Measurements from ENCODE around the gene SAMD9L.
A peak's percentile ranks its signal among the peaks of the same experiment; 100 is the strongest.

SAMD9L gene

DNA sequence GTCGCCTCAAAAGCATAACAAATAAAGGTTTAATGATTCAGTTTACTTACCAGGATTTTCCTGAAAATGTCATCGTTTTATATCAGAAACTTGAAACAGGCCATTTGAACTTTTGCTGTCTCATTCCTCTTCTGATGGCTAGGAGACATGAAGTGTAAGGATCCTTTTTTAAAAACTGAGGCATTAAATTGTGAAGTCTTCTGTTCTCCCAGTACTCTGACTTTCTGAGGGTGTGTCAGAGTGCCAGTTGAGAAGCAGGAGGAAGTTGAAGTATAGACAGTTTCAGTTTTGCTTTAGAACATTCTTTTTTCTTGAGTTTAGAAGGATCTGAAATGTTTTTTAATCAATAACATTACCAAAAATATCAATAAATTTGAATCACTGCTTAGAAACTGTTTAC is at the start of gene SAMD9L:
SAMD9L (minus strand) TSS at position 242 of the 400 bp plus-strand sequence. CDS start 12,414 bp downstream, outside the sequence.
- peak; percentile 26 for DNase-seq (ENCODE audit: low spot score)

- DNase-seq (ENCODE audit: low spot score) = no peak
These were observed 48.2 kb upstream of the SAMD9L start for GRCh38 chr7:93196336-93196735.

GRCh38 chr7:93194386-93194785 is 46.2 kb upstream of the SAMD9L start:
- peak; percentile 10 for DNase-seq (ENCODE audit: low spot score)

DNA sequence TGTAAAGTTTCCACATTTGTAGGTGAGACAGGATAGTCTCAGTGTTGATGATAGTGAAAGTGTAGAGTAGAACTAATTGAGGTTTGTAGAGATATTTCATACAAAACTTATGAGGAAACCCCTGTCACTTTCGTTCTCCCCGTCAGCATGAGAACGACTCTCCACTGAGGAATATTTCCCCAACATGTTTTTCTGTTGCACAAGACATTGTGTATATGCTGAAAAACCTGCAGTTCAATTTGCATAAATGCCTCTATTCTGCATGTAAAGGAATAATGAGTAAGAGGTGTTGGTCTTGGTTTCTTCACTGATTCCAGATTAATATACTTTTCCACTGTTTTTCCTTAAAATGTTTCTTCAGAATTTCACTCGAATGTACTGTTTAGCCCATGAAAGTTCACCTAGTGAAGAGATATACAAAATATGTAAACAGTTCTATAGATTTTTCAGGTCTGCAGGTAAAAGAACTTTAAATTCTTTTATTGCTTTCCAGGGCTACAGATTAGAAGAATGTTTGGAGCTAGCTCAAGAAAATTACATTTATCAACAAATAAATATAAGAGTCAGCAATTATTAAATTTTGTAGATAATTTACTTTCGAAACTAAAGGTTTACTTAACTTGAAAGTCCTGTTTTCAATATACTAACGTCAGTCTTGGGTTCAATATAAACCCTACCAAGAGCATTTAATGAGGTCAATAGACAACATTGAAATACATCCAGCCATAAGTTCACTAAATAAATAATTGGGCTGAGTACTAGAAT is 40.9 kb upstream of the SAMD9L start:
- no peak for DNase-seq (ENCODE audit: low spot score)

DNA sequence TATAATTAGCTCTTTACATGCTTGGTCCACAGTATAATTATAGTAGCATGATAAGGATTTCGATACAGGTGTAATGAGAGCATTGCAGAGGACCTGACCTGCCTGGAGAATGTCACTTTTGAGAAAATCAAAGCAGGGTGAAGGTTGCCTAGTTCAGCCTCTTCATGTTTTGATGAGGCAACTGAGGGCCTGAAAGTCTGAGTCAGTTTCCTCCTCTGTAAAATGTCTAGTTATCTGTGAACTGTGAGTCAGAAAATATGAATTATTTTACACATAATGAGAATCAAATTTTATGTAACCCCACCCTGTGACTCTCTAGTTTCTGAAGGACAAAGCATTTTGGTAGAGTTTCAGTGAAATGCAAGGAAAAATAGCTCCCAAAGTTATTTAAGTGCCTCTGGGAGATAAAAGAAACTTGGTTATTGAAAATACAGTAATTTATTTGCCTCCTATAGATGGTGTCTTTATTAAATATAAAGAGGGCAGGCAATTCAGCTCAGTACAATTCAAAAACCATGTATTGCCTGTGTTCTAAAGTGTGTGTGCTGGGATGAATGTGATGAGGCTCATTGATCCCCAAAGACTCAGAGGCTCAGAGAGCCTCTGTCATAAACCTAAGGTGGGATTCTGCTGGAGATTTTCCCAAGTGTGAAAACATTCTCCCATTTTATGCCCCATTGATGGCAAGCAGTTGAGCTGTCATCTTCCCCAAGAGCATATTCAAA is 37.3 kb upstream of the SAMD9L start:
- DNase-seq (ENCODE audit: low spot score) = peak; percentile 6

GRCh38 chr7:93179173-93179572 is 31.0 kb upstream of the SAMD9L start:
- no peak for DNase-seq (ENCODE audit: low spot score)

DNA sequence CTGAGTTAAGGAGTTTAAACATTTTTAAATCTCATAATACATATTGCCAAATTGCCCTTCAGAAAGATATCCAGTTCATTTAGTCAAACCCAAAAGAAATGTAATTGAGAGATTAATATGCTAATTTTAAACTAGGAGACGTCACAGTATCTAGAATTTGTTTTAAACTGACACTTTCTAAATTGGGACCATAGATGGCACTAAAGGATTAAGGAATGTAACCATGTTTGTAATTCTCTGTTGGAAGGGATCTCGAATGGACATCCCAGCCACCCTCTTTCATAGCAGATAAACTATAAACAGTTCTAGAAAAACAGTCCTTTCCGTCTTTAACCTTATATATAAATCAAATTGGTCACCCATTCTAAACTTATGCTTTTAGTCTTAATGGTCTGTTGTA is 30.0 kb upstream of the SAMD9L start:
- DNase-seq (ENCODE audit: low spot score) = peak; percentile 18

DNA sequence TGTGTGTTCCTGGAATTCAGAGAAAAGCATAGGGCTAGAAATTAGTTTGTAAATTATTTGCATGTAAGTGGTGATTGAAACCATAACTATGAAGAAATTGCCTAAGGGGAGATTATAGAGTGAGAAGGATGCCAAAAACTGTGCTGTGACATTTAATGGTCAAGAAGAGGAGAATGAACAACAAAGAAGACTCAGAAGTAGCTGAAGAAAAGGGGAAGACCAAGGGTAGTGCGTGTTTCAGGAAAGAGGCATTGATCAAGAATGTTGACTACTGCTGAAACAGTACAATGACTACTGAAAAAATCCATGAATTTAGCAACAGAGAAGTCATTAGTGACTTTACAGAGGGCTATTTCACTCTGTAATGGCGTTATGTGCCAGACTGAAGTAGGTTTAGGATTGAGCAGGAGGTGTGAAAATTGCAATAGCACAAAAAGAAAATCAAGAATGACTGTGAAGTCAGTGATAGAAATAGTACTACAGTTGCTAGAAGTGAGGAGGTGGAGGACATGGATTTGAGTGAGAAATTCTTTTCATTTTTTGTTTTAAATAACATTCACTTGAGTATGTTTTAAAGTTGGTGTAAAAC is 28.9 kb upstream of the SAMD9L start:
- DNase-seq (ENCODE audit: low spot score) = no peak

DNA sequence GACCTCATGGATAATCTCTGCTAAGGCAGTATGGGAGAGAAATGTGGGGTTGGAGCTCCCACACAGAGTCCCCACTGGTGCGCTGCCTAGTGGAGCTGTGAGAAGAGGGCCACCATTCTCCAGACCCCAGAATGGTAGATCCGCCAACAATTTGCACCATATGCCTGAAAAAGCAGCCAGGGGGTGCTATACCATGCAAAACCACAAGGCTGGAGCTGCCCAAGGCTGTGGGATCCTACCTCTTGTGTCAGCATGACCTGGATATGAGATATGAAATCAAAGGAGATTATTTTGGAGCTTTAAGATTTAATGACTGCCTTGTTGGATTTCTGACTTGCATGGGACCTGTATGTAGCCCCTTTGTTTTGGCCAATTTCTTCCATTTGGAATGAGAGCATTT is 27.0 kb upstream of the SAMD9L start:
- DNase-seq (ENCODE audit: low spot score) = no peak

GRCh38 chr7:93172683-93173082 is 24.5 kb upstream of the SAMD9L start:
- no peak for DNase-seq (ENCODE audit: low spot score)

- no peak for DNase-seq (ENCODE audit: low spot score)
These were observed 23.5 kb upstream of the SAMD9L start for GRCh38 chr7:93171606-93172226.

GRCh38 chr7:93165447-93165846 is 17.3 kb upstream of the SAMD9L start:
- no peak for DNase-seq (ENCODE audit: low spot score)

DNA sequence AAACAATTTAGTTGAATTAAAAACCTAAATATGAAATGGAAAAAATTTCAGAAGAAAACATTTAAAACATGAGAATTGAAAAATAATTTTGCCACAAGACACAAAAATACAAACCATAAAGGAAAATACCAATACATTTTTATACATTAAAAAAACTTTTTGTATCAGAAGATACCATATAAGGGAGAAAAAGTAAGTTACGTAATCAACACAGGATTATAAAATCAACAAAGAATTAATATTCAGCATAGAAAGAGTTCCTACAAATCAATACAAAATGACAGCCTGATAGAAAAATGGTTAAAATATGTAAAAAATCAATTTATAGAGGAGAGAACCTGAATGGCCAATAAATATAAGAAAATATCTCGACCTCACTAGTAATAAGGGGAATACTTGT is 16.6 kb upstream of the SAMD9L start:
- no peak for DNase-seq (ENCODE audit: low spot score)

- DNase-seq (ENCODE audit: low spot score) = no peak
These were observed 13.1 kb upstream of the SAMD9L start for GRCh38 chr7:93161181-93161762.

- no peak for DNase-seq (ENCODE audit: low spot score)
These were observed 12.2 kb upstream of the SAMD9L start for GRCh38 chr7:93160410-93160809.

GRCh38 chr7:93159490-93159889 is 11.3 kb upstream of the SAMD9L start:
- DNase-seq (ENCODE audit: low spot score) = peak; percentile 12

GRCh38 chr7:93156884-93157283 is 8.7 kb upstream of the SAMD9L start:
- peak; percentile 46 for DNase-seq (ENCODE audit: low spot score)

- DNase-seq (ENCODE audit: low spot score) = peak; percentile 7
These were observed 2.1 kb upstream of the SAMD9L start for GRCh38 chr7:93150200-93150835.

DNA sequence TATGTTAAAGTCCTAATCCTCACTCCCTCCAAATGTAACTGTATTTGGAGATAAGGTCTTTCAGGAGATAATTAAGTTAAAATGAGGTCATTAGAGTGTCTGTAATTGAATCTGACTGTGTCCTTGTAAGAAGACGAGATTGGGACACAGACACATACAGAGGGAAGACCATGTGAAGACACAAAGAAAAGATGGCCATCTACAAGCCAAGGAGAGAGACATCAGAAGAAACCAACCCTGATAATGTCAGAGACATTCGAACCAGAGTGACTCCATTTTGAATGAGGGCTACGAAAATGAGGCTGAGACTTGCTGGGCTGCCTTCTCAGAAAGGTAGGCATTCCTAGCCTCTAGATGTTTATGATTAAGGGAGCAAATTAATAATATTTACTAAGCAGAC is 542 bp upstream of the SAMD9L start:
- DNase-seq (ENCODE audit: low spot score) = no peak

DNA sequence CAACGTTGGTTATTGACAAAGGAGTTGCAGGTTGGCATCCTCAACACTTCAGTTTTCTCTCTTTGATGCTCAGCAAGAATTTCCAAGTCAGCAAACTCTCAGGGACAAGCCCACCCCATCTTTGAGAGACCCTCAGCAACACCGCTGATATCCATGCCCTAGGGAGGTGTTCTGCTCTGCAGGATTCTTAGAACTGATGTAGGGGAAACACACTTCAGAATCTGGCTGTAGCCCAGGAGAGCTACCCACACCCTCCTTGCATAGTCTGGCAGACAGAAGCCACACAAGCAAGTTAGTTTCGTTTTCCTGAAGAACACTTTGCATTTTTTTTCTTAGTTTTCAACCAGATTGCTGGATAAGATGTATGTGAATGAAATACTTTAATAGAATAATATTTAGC is 822 bp downstream of the SAMD9L start:
- DNase-seq (ENCODE audit: low spot score) = peak; percentile 65

GRCh38 chr7:93146472-93147141 is 1.6 kb downstream of the SAMD9L start:
- peak; percentile 8 for DNase-seq (ENCODE audit: low spot score)

Data from AG08395 (cell line).